HG02610 (cell line): ENCODE data around the gene TOR1B.
"Not testable (repeated sequence)": the region's sequence is repeated elsewhere in the genome, so short reads cannot be mapped to it uniquely, and the experiment has no call there.

ENCODE experiments used
- ATAC-seq: cut with Tn5 transposase; IDR thresholded peaks from one replicate; pipeline ENCODE4 v1.9.1; 2021; ENCODE audit warnings: mild to moderate bottlenecking, moderate library complexity; ENCODE audit not compliant: unreplicated experiment

TOR1B gene

GRCh38 chr9:129776096-129776495 is 26.9 kb upstream of the TOR1B start:
- ATAC-seq = not testable (repeated sequence)

DNA sequence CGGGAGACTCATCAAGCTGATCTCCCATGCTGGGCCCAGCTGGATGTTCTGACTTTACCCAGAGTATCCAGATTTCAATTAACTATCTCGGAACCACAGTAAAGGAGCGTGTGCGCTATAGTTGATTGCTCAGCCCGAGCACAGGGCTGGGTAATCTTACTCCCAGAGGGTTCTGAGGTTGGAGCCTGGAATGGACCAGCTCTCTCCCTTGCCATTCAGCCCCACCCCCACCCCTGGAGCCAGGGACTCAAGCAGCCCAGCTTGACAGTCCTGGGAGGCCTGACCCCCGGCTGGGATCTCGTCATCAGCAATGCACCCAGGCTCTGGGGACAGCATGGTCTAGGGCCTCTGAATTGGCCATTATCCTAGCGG is 26.4 kb upstream of the TOR1B start:
- ATAC-seq = no peak

DNA sequence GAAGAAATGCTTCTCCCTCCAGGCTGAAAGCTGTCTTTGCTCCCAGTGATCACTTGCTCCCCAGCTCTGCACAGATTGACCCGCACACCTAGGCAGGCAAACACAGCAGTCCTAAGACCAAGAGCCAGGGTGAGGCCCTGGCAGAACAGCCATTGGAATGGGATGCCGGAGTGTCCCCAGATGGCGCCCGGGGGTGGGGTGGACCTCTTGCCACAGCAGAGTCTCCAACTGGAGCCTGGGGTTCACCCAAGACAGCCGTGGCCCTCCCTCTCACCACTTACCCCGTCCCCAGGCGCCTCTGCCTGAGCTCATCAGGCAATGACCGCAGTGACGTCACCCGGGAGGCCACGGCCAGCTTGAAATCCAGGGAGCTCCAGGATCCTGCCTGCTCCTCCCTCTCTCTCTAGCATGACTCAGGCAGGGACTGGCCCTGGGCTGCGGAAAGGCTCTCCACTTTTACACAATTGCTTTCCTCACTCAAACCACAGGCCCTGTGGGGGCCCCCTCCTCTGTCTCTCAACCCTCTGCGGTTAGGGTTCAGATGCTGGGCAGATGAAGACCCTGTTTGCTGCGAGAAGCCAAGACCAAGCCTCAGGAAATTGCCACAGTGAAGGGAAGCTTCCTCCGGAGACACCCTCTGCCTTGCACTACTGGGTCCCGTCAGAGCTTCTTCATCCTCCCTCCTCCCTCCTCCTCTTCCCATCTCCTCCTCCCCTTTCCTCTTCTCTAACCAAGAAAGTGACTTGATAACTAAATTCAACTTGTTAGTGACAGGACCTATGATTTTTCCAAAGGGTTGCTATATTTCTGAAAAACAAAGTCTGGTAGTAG is 25.8 kb upstream of the TOR1B start:
- no peak for ATAC-seq

GRCh38 chr9:129777769-129778130 is 25.2 kb upstream of the TOR1B start:
- ATAC-seq = no peak

GRCh38 chr9:129778469-129778868 is 24.5 kb upstream of the TOR1B start:
- no peak for ATAC-seq

DNA sequence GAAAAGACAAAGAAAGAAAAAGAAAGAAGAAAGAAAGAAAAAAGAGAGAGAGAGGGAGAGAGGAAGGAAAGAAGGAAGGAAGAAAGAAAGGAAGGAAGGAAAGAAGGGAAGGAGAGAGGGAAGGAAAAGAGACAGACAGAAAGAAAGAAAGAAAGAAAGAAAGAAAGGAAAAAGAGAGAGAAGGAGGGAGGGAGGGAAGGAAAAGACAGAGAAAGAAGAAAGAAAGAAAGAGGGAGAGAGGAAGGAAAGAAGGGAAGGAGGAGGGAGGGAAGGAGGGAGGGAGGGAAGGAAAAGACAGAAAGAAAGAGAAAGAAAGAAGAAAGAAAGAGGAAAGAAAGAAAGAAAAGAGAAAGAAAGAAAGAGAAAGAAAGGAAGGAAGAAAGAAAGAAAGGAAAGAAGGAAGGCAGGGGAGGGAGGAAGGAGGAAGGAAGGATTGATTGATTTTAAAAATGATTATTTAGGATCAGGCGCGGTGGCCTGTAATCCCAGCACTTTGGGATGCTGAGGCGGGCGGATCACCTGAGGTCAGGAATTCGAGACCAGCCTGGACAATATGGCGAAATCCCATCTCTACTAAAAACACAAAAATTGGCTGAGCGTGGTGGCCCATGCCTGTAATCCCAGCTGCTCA is 23.3 kb upstream of the TOR1B start:
- no peak for ATAC-seq

DNA sequence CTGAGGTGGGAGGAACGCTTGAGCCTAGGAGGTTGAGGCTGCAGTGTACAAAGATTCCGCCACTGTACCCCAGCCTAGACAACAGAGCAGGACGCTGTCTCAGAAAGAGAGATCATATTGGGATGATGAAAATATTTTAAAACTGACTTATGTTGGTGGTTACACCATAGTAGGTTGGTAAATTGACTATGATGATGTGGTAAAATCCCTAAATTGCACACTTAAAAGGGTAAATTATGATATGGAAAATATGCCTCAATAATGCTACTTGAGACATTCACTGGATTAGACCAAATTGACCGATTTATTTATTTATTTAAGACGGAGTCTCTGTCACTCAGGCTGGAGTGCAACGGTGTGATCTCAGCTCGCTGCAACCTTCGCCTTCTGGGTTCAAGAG is 21.9 kb upstream of the TOR1B start:
- no peak for ATAC-seq

DNA sequence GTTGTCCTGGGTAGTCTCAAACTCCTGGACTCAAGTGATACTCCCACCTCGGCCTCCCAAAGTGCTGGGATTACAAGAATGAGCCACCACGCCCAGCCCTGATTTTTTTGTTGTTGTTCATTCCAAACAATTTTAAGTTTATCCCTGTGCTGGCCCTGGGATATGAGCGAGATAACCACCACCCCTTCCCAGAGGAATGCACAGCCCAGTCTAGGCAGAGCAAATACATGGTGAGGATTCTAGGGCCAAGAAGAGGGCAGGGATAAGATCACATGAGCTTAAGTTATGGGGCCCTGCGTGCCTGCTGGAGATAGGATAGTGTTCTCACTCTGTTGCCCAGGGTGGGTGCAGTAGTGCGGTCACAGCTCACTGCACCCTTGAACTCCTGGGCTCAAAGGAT is 21.0 kb upstream of the TOR1B start:
- no peak for ATAC-seq

- ATAC-seq = peak; percentile 50
These were observed 19.2 kb upstream of the TOR1B start for GRCh38 chr9:129783516-129784361.

DNA sequence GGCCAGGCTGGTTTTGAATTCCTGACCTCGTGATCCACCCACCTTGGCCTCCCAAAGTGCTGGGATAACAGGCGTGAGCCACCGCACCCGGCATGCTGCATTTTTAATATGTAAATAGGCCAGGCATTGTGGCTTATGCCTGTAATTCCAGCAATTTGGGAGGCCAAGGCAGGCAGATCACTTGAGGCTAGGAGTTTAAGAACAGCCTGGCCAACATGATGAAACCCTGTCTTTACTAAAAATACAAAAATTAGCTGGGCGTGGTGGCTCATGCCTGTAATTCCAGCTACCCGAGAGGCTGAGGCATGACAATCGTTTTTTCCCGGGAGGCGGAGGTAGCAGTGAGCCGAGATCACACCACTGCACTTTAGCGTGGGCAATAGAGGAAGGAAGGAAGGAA is 18.0 kb upstream of the TOR1B start:
- ATAC-seq = not testable (repeated sequence)

DNA sequence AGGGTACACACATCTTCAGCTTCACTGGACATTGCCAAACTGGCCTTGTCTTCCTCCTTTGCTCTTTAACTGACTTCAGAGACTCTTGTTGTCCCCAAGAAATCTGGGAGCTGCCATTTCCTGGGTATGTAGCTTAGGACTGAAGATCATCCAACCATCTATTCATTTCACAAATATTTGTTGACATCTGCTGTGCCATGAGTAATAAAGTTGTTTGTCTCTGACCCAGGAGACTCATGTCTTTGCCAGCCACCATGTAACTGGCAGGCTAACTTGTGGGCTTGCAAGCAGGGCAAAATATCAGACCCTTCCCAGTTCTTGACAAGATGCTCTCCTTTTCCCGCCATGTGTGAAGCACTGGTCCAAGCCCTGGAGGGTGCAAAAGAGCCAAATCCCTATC is 17.1 kb upstream of the TOR1B start:
- ATAC-seq = no peak

- no peak for ATAC-seq
These were observed 16.5 kb upstream of the TOR1B start for GRCh38 chr9:129786481-129786880.

DNA sequence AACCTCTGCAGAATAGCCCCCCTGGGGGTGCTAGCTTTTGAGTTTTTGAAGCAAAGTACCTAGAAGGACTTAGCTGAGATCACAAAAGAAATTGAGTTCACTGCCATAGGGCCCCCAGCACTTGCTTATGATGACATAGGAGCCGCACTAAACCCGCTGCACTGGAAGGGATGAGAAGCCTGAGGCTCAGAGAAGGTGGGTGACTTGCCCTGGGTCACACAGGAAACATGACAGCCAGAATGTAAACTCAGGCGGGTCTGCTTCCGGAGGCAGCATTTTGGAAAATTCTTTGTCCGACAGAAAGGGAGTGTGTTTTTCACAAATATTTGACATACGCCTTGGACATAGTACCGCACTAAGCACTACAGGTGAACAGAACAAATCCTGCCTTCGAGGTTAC is 8.4 kb upstream of the TOR1B start:
- ATAC-seq = no peak

GRCh38 chr9:129796029-129796428 is 7.0 kb upstream of the TOR1B start:
- ATAC-seq = not testable (repeated sequence)

- ATAC-seq = no peak
These were observed 4.0 kb upstream of the TOR1B start for GRCh38 chr9:129798973-129799372.

DNA sequence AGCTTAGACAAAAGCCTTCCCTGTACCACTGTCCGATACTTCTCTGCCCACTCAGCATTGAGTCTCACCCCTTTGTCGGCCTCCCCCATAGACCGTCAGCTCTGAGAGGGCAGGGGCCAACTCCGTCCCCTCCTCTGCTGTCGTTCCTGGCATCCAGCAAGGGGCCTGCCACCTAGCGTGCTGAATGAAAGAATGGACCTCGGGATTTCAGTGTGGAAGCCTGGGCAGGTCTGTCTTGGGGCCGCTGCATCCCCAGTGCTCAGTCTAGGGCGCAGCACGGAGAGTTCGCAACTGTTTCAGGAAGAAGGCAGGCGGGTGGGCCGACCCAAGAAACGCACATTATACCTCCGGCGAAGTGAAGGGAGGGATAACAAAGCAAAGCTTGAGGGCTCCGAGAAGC is 1.5 kb upstream of the TOR1B start:
- no peak for ATAC-seq

- ATAC-seq = no peak
These were observed 684 bp downstream of the TOR1B start for GRCh38 chr9:129803676-129804060.

DNA sequence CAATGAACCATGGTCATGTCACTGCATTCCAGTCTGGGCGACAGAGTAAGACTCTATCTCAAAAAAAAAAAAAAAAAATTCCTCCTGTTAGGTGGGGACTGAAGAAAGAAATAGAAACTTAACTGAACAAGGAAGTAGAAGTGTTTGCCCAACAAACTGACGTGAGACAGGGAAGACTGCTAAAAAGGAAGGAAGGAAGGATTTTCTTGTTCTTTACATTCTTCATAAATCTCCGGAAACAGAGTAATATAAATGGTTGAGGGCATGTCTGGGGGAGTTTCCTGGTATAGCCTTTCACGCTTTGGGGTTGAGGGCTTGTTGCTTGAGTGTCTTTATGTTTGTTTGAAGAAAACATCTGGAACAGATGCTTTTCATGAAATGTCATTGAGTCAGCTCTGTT is 3.1 kb downstream of the TOR1B start:
- ATAC-seq = no peak

GRCh38 chr9:129809346-129809745 is 6.4 kb downstream of the TOR1B start:
- no peak for ATAC-seq

DNA sequence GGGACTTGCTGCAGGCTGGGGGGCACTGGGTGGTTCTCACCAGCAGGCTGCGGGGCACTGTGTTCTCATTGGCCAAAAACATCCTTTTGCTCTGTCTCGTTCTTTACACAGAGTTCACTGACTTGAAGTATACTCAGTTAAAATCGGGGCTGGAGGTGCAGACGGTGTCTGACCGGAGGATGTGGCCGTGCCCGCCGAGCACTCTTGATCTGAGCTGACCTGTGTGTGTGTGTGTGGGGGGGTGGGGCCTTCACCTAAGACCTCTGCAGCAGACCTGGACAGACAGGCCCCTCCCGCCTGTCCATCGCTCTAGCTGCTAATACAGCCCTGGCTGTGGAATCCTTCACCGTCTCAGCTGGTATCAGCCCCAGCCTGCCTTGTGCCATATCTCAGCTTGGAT is 7.1 kb downstream of the TOR1B start:
- ATAC-seq = no peak

DNA sequence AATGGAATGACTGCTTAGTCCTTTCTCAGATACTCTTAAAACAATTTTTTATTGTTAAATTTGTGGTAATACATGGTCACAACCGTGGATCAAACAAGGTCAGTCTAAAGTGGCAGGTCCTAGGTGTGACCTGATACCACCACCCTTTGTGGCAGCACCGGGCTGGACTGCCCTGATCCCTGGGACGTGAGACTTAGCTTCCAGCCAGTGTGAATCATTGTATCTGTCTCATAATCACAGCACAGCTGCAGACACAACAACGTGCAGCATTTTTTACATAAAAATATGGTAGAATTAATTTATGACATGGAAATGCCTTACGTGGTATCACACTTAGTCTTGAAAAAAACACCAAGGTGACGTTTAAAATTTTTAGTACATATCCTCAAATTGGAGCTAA is 7.8 kb downstream of the TOR1B start:
- ATAC-seq = no peak

- no peak for ATAC-seq
These were observed 9.0 kb downstream of the TOR1B start for GRCh38 chr9:129811967-129812363.
